Esophagus squamous epithelium (tissue), 5 donors: ENCODE results near the gene SLCO1C1. TPM values are rescaled to one million over a fixed set of nuclear protein-coding genes. Genes with fewer than 3 reads are reported as not detected.

ENCODE experiments used
- DNase-seq: peaks from one replicate; lab custom pipeline; 2025; lab: John Stamatoyannopoulos, UW
- H3K27ac ChIP-seq, 4 donors: fragments of 200-600 bp; sonication (generic); one replicate each; pipeline ENCODE4 v1.5.1; 2016 to 2019; ENCODE audit warnings: mild to moderate bottlenecking in 1 of 4
- H3K27me3 ChIP-seq, 4 donors: fragments of 200-600 bp; sonication (generic); 1 replicate in 3 of 4; 2 replicates in 1 of 4; pipeline versions ENCODE4 v1.5.1 to v1.6.0; 2017 to 2021; ENCODE audit warnings: antibody characterized with exemption in 1 of 4
- H3K36me3 ChIP-seq, 3 donors: fragments of 200-600 bp; sonication (generic); one replicate each; pipeline ENCODE4 v1.5.1; 2016 to 2019
- H3K4me1 ChIP-seq, 3 donors: fragments of 200-600 bp; sonication (generic); one replicate each; pipeline ENCODE4 v1.5.1; 2017 to 2019
- H3K4me3 ChIP-seq, 4 donors: fragments of 200-600 bp; sonication (generic); 1 replicate in 3 of 4; 2 replicates in 1 of 4; pipeline ENCODE4 v1.5.1; 2016 to 2019; ENCODE audit warnings: mild to moderate bottlenecking in 2 of 4, moderate library complexity in 1 of 4
- H3K9me3 ChIP-seq, 3 donors: fragments of 200-600 bp; sonication (generic); one replicate each; pipeline ENCODE4 v1.5.1; 2016 to 2019
- POLR2A ChIP-seq, 4 donors: fragments of 450-650 bp; IDR thresholded peaks; one replicate each; pipeline ENCODE4 v1.6.1; 2017; ENCODE audit warnings: antibody characterized with exemption in 4 of 4, mild to moderate bottlenecking in 4 of 4, moderate library complexity in 3 of 4
- WGBS, 2 donors: methylation state at CpG; one replicate each; pipeline ENCODE4 v1.1.5; 2018; 5-methylcytosine and 5-hydroxymethylcytosine counted together
- intact Hi-C: fragments of 100-400 bp; cut with DNase I; formaldehyde crosslinking; loops from one replicate; pipeline ENCODE4 v1.15.0; 2022
- total RNA-seq, 4 donors: library from RNA; depleted of rRNA; stranded (reverse); fragments of >200 nt; gene quantifications; one replicate each; pipeline ENCODE4 v1.1.0, GENCODE V29; 2016
- TF ChIP-seq, protein P1 (sequence below), 6 experiments: fragments of 450-650 bp in 4 of 6; fragments of 200-600 bp in 2 of 6; sonication (generic) in 2 of 6; IDR thresholded peaks; one replicate each; pipeline ENCODE4 v1.5.1; 2016 to 2019; ENCODE audit warnings: antibody characterized with exemption in 6 of 6, mild to moderate bottlenecking in 4 of 6, moderate library complexity in 4 of 6
- donor health status: DM: yes; HTN: yes; CAD: no.

The SLCO1C1 gene
- total RNA-seq, 4 donors from 2014 or later: 0.38 TPM; not detected in 3

DNA sequence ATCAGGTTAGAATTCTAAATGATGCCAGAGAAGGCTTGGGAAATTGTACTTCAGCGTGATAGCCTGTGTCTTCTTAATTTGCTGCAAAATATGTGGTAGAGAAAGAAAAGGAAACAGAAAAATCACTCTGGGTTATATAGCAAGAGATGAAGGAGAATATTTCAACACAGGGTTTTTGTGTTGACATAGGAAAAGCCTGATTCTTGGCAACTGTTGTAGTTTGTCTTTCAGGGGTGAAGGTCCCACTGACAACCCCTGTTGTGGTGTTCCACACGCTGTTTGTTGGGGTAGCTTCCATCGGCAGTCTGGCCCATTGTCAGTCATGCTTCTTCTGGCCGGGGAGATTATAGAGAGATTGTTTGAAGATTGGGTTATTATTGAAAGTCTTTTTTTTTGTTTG is 13.8 kb upstream of the SLCO1C1 start:
- WGBS, 2 donors: 74 to 92% methylated on average over 4 of the region's 4 CpGs
- no peak for TF ChIP-seq POLR2A (IDR thresholded peaks at IDR 0.05)
- TF ChIP-seq, protein P1, sequence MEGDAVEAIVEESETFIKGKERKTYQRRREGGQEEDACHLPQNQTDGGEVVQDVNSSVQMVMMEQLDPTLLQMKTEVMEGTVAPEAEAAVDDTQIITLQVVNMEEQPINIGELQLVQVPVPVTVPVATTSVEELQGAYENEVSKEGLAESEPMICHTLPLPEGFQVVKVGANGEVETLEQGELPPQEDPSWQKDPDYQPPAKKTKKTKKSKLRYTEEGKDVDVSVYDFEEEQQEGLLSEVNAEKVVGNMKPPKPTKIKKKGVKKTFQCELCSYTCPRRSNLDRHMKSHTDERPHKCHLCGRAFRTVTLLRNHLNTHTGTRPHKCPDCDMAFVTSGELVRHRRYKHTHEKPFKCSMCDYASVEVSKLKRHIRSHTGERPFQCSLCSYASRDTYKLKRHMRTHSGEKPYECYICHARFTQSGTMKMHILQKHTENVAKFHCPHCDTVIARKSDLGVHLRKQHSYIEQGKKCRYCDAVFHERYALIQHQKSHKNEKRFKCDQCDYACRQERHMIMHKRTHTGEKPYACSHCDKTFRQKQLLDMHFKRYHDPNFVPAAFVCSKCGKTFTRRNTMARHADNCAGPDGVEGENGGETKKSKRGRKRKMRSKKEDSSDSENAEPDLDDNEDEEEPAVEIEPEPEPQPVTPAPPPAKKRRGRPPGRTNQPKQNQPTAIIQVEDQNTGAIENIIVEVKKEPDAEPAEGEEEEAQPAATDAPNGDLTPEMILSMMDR (IDR thresholded peaks at IDR 0.05): no peak

DNA sequence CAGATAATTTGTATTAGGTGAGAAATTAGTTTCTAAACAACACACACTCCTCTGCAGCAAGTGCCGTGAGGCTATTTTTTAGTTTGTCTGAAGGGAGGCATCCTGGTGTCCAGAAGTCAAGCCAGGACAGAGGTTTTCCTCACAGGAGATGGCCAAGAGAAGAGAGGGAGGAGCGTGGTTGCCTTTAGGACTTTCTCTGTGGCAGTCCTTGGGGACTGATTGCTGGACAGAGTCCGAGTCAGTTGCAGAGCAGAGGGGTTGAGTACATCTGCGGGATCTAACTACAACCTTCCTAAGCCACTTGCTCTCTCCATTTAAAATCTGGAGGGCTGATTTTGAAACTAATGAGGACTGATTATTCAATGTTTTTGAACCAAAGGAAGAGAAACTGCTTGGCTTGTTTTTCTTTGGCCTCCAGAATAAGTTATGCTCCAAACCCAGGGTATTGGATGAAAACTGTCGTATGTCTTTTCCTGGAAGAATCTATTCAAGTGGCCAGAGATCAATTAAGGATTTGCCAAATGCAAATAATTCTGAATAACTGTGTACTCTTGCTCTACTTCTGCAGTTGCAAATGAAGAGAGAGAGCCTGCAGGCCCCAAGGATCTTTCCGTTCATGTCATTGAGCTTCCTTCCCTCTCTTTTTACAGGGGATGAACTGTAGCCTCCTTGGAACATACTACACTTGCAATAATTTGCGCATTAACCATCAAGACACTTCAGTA is 1.2 kb downstream of the SLCO1C1 start:
- TF ChIP-seq, protein P1 (IDR thresholded peaks at IDR 0.05): no peak
- no peak for TF ChIP-seq POLR2A (IDR thresholded peaks at IDR 0.05)
- no peaks in the 10 kb centered on the region for H3K4me1 ChIP-seq
- no peaks in the 10 kb centered on the region for H3K36me3 ChIP-seq
- no peaks in the 10 kb centered on the region for H3K9me3 ChIP-seq
- H3K27me3 ChIP-seq: no peaks in the 10 kb centered on the region
- intact Hi-C loops: no loop called here
- peak overlapping the region in 1 of 4 donors; percentile 7 for H3K4me3 ChIP-seq
- 53 to 62% methylated on average over 7 of the region's 7 CpGs for WGBS, 2 donors
- H3K27ac ChIP-seq: peak overlapping the region in 1 of 4 donors; percentile 30
- no peak for DNase-seq

More for the DNA sequence above, 13.8 kb upstream of the SLCO1C1 start:
- H3K9me3 ChIP-seq: peaks cover 0 to 12% (median 0%) of the 10 kb centered on the region in 3 donors
- no peak overlapping the region for H3K4me3 ChIP-seq
- no peaks in the 10 kb centered on the region for H3K27me3 ChIP-seq
- no peaks in the 10 kb centered on the region for H3K36me3 ChIP-seq
- H3K4me1 ChIP-seq: no peaks in the 10 kb centered on the region
- no peak for DNase-seq
- H3K27ac ChIP-seq: no peak overlapping the region
- intact Hi-C loops: no loop called here

DNA sequence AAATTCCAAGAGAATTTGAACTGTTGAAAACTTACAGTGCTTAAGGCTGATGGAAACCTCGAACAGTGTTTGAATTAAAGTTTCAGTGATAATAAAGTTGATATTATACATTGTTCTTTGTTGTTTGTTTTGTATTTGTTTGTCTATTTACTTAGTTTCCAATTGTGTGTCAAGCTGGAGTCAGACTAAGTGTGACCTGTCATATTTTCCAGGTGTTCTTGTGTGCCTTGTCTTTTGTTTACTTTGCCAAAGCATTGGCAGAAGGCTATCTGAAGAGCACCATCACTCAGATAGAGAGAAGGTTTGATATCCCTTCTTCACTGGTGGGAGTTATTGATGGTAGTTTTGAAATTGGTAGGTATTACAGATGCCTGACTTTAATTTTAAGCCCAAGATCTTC is 6.0 kb downstream of the SLCO1C1 start:
- Histone ChIP-seq H3K27ac (no peak overlapping the region), H3K4me3 (no peak overlapping the region), H3K36me3 (no peaks in the 10 kb centered on the region), H3K4me1 (no peaks in the 10 kb centered on the region), H3K9me3 (no peaks in the 10 kb centered on the region), H3K27me3 (no peaks in the 10 kb centered on the region)
- intact Hi-C loops: no loop called here
- 41 to 54% methylated on average over 1 of the region's 1 CpG for WGBS, 2 donors
- no peak for TF ChIP-seq POLR2A (IDR thresholded peaks at IDR 0.05)
- TF ChIP-seq, protein P1 (IDR thresholded peaks at IDR 0.05): no peak
- DNase-seq: no peak

DNA sequence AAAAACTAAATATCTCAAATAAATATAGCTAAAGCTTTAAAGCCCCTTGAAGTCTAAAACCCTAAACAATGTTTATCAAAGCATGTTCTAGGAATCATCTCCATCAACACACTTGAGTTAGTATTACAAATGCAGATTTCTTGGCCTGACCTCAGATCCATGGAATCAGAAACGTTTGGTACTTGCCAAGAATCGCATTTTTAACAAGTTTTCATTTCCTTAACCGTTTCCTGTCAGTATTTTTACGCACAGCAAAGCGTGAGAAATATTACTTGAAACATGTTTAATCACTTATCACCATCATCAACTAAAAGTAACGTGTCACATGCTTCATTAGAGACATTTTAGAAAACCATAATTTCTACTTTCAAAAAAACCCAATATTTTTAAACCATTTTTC is 9.7 kb downstream of the SLCO1C1 start:
- Histone ChIP-seq H3K27me3 (no peaks in the 10 kb centered on the region), H3K4me1 (no peaks in the 10 kb centered on the region), H3K36me3 (no peaks in the 10 kb centered on the region), H3K27ac (no peak overlapping the region), H3K9me3 (no peaks in the 10 kb centered on the region), H3K4me3 (no peak overlapping the region)
- TF ChIP-seq, protein P1 (IDR thresholded peaks at IDR 0.05): no peak
- TF ChIP-seq POLR2A (IDR thresholded peaks at IDR 0.05): no peak
- no peak for DNase-seq
- WGBS, 2 donors: 39 to 49% methylated on average over 6 of the region's 6 CpGs
- intact Hi-C loops: no loop called here

DNA sequence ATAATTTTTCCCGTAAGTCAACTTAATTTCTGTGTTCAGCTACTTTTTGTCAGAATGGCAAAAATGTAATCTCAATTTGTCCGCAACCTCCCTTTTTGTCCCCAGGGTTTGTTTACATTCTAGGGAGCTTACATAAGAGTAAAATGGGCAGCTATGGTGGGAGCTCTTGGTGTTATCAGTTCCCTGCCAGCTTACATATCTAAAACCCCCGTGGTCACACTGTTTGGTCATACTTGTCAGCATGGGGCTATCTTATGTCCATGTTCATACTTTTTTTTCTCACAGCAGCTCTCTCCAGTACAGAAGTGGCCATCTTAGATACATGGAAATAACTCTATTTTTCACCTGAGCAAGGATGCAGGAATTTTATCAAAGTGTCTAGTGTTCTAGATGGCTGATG is 16.7 kb downstream of the SLCO1C1 start:
- 55 to 59% methylated on average over 3 of the region's 3 CpGs for WGBS, 2 donors
- DNase-seq: no peak
- H3K27ac ChIP-seq: no peak overlapping the region
- H3K4me1 ChIP-seq: no peaks in the 10 kb centered on the region
- H3K36me3 ChIP-seq: no peaks in the 10 kb centered on the region
- no peaks in the 10 kb centered on the region for H3K9me3 ChIP-seq
- no peak for TF ChIP-seq POLR2A (IDR thresholded peaks at IDR 0.05)
- TF ChIP-seq, protein P1 (IDR thresholded peaks at IDR 0.05): no peak
- no peak overlapping the region for H3K4me3 ChIP-seq
- no peaks in the 10 kb centered on the region for H3K27me3 ChIP-seq
- intact Hi-C loops: no loop called here
